Nephron progenitor cell (in vitro differentiated cells): ENCODE measurements around the gene GTPBP10.

Source experiments
- DNase-seq: peaks from one replicate; pipeline ENCODE4 v3.0.0; 2021
- H3K27ac Mint-ChIP-seq: 2 replicates; pipeline ENCODE4 v1.8.0; 2021; ENCODE audit warnings: mild to moderate bottlenecking, moderate library complexity, mixed read lengths
- H3K27me3 Mint-ChIP-seq: 2 replicates; pipeline ENCODE4 v1.8.0; 2021; ENCODE audit warnings: mild to moderate bottlenecking, low read depth, mixed read lengths; ENCODE audit not compliant: poor library complexity
- H3K36me3 Mint-ChIP-seq: 2 replicates; pipeline ENCODE4 v1.8.0; 2021; ENCODE audit warnings: low read depth, mixed read lengths
- H3K4me1 Mint-ChIP-seq: 2 replicates; pipeline ENCODE4 v1.8.0; 2021; ENCODE audit warnings: mixed read lengths
- H3K4me3 Mint-ChIP-seq: 2 replicates; pipeline ENCODE4 v1.8.0; 2021; ENCODE audit warnings: mild to moderate bottlenecking, moderate library complexity, mixed read lengths
- H3K9me3 Mint-ChIP-seq: 2 replicates; pipeline ENCODE4 v1.8.0; 2021; ENCODE audit warnings: mild to moderate bottlenecking, moderate library complexity, mixed read lengths
- CTCF ChIP-seq: fragments of 200-600 bp; sonication (generic); IDR thresholded peaks from 2 replicates; pipeline ENCODE4 v1.5.0; 2021; ENCODE audit warnings: antibody characterized with exemption

The GTPBP10 gene

GRCh38 chr7:90430614-90431460 lies 84.3 kb downstream of the GTPBP10 start:
- no peak for DNase-seq
- Mint-ChIP-seq H3K4me3 (no peak overlapping the region), H3K4me1 (peaks cover 8% of the 10 kb centered on the region), H3K9me3 (peaks cover 25% of the 10 kb centered on the region), H3K27me3 (peaks cover 5% of the 10 kb centered on the region), H3K36me3 (peaks cover 9% of the 10 kb centered on the region), H3K27ac (no peak overlapping the region)
- TF ChIP-seq CTCF = no peak

- H3K4me3 Mint-ChIP-seq = no peak overlapping the region
- H3K27ac Mint-ChIP-seq = no peak overlapping the region
- no peak for TF ChIP-seq CTCF
- peaks cover 5% of the 10 kb centered on the region for H3K27me3 Mint-ChIP-seq
- peaks cover 8% of the 10 kb centered on the region for H3K4me1 Mint-ChIP-seq
- peaks cover 43% of the 10 kb centered on the region for H3K9me3 Mint-ChIP-seq
- DNase-seq = no peak
- peaks cover 9% of the 10 kb centered on the region for H3K36me3 Mint-ChIP-seq
These were observed 86.2 kb downstream of the GTPBP10 start for GRCh38 chr7:90432752-90433151.

DNA sequence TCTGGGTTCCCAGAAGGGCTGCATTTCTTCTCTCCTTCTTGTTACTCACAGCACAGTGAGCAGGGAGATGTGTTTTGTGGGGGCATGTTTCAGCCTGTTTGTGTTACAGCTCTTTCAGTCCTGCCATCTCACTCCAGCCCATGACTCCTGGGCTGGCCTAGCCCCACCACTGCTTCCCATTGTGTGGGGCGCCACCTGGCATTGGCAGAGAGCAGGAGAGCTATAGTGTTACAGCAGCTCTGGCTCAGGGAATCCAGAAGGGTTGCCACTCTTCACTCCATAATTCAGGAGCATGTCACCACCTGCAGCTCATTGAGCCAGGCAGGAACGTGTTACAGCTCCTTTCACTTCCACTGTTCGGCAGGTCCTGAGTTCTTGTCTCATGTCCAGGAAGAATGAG lies 86.7 kb downstream of the GTPBP10 start:
- Mint-ChIP-seq H3K4me1 (peaks cover 8% of the 10 kb centered on the region), H3K27me3 (peaks cover 5% of the 10 kb centered on the region), H3K4me3 (no peak overlapping the region), H3K36me3 (peaks cover 9% of the 10 kb centered on the region), H3K27ac (no peak overlapping the region), H3K9me3 (peaks cover 47% of the 10 kb centered on the region)
- no peak for DNase-seq
- TF ChIP-seq CTCF = no peak
